GM12878 (cell line): ENCODE measurements around the gene RTN4R. TPM values are rescaled to one million over a fixed set of nuclear protein-coding genes. Genes with fewer than 3 reads are reported as not detected.

ENCODE experiments used
- ATAC-seq: fragments of 200-7000 bp; cut with Tn5 transposase; 3 replicates; pipeline ENCODE4 v1.9.1; 2020; ENCODE audit warnings: mild to moderate bottlenecking, moderate library complexity
- BruUV-seq: library from RNA; stranded (reverse); fragments of 400-500 nt; replicated peaks from 2 replicates; lab custom pipeline; 2021; lab: Mats Ljungman, UMichigan
- CTCF ChIA-PET: fragments of 300-600 bp; sonication (Branson Sonifier 250); formaldehyde crosslinking; extraction: SDS; loops from one replicate; lab custom pipeline; 2021; ENCODE audit warnings: inconsistent platforms; lab: Yijun Ruan, JAX
- POLR2A ChIA-PET: fragments of 350-600 bp; formaldehyde crosslinking; extraction: SDS; loops from one replicate; lab custom pipeline; 2021; ENCODE audit warnings: inconsistent platforms; lab: Charles Lee
- RAD21 ChIA-PET: fragments of 300-600 bp; sonication (Branson Sonifier 250); formaldehyde crosslinking; loops from one replicate; lab custom pipeline; 2023; ENCODE audit warnings: antibody characterized with exemption; ENCODE audit not compliant: unreplicated experiment; lab: Charles Lee
- SMC1A ChIA-PET: fragments of 300-600 bp; sonication (Branson Sonifier 250); formaldehyde crosslinking; loops from one replicate; lab custom pipeline; 2023; ENCODE audit not compliant: unreplicated experiment, uncharacterized antibody; lab: Charles Lee
- DNase-seq: peaks from one replicate; pipeline ENCODE4 v3.0.0-alpha.2; 2011; ENCODE audit warnings: low read depth, low spot score
- FAIRE-seq: peaks from 3 replicates; lab custom pipeline; 2011; peaks lifted over from hg19 to GRCh38; lab: Jason Lieb, UNC
- H2AFZ ChIP-seq: 2 replicates; pipeline ENCODE4 v1.6.0; 2011; ENCODE audit warnings: low read depth, low read length, control low read depth; ENCODE audit not compliant: control insufficient read depth
- H3K27ac ChIP-seq: 2 replicates; pipeline ENCODE4 v1.5.1; 2011; ENCODE audit warnings: control low read depth; ENCODE audit not compliant: control insufficient read depth, insufficient read depth
- H3K27me3 ChIP-seq, 2 experiments: replicated peaks in 1 of 2; 2 replicates each; pipeline versions ENCODE4 v1.6.0 to v1.6.1; 2011; ENCODE audit warnings: low read length in 1 of 2; ENCODE audit not compliant: control insufficient read depth in 2 of 2, insufficient read depth in 2 of 2
- H3K36me3 ChIP-seq, 2 experiments: 2 replicates each; pipeline ENCODE4 v1.5.1; 2011; ENCODE audit warnings: low read length in 1 of 2; ENCODE audit not compliant: control insufficient read depth in 2 of 2, insufficient read depth in 2 of 2
- H3K4me1 ChIP-seq: 2 replicates; pipeline ENCODE4 v1.6.1; 2011; ENCODE audit warnings: mild to moderate bottlenecking, low read length, moderate library complexity, mixed read lengths; ENCODE audit not compliant: control insufficient read depth, insufficient read depth
- H3K4me2 ChIP-seq: 2 replicates; pipeline ENCODE4 v1.6.0; 2011; ENCODE audit warnings: control low read depth; ENCODE audit not compliant: control insufficient read depth, insufficient read depth
- H3K4me3 ChIP-seq: fragments of 200-600 bp; sonication (generic); 2 replicates; pipeline ENCODE4 v1.5.1; 2016
- H3K79me2 ChIP-seq: 2 replicates; pipeline ENCODE4 v1.6.0; 2011; ENCODE audit warnings: low read length; ENCODE audit not compliant: control insufficient read depth, insufficient read depth
- H3K9ac ChIP-seq: 2 replicates; pipeline ENCODE4 v1.8.0; 2011; ENCODE audit warnings: low read length, control low read depth, mixed read lengths; ENCODE audit not compliant: control insufficient read depth, insufficient read depth
- H3K9me3 ChIP-seq: replicated peaks from 3 replicates; pipeline ENCODE4 v1.5.1; 2011; ENCODE audit warnings: mild to moderate bottlenecking, low read length; ENCODE audit not compliant: control insufficient read depth, insufficient read depth
- H4K20me1 ChIP-seq: 2 replicates; pipeline ENCODE4 v1.6.0; 2011; ENCODE audit not compliant: control insufficient read depth, insufficient read depth
- BRCA1 ChIP-seq: IDR thresholded peaks from 2 replicates; pipeline ENCODE4 v1.6.1; 2011; ENCODE audit warnings: low read depth, low read length, improper control_type of control experiment
- CBFB ChIP-seq: IDR thresholded peaks from 2 replicates; pipeline ENCODE4 v1.6.1; 2016; ENCODE audit warnings: antibody characterized with exemption, low read depth
- IKZF2 ChIP-seq, 2 experiments: fragments of 450-650 bp; IDR thresholded peaks; 2 replicates each; pipeline ENCODE4 v1.6.1; 2017; ENCODE audit warnings: mild to moderate bottlenecking in 2 of 2, moderate library complexity in 2 of 2
- KLF5 ChIP-seq: fragments of 450-650 bp; IDR thresholded peaks from 2 replicates; pipeline ENCODE4 v1.6.1; 2014; ENCODE audit warnings: mild to moderate bottlenecking; ENCODE audit not compliant: partially characterized antibody
- MAX ChIP-seq: IDR thresholded peaks from 2 replicates; pipeline ENCODE4 v1.6.1; 2012; ENCODE audit warnings: low read depth, low read length, improper control_type of control experiment
- MTA2 ChIP-seq: fragments of 450-650 bp; IDR thresholded peaks from 2 replicates; pipeline ENCODE4 v1.6.1; 2016; ENCODE audit warnings: low read depth, mild to moderate bottlenecking, moderate library complexity
- MXI1 ChIP-seq: fragments of 150-350 bp; IDR thresholded peaks from 2 replicates; pipeline ENCODE4 v1.6.1; 2011; ENCODE audit warnings: low read depth, mild to moderate bottlenecking, inconsistent platforms, low read length, improper control_type of control experiment
- RAD21 ChIP-seq: IDR thresholded peaks from 2 replicates; pipeline ENCODE4 v1.6.1; 2011; ENCODE audit warnings: mild to moderate bottlenecking, low read depth, low read length, moderate library complexity; ENCODE audit not compliant: insufficient read depth
- SIX5 ChIP-seq: IDR thresholded peaks from 2 replicates; pipeline ENCODE4 v1.6.1; 2011; ENCODE audit warnings: mild to moderate bottlenecking, low read depth, low read length, moderate library complexity; ENCODE audit not compliant: severe bottlenecking
- SMAD1 ChIP-seq: fragments of 450-650 bp; IDR thresholded peaks from 2 replicates; pipeline ENCODE4 v1.6.1; 2018; ENCODE audit warnings: mild to moderate bottlenecking, low read depth; ENCODE audit not compliant: partially characterized antibody
- WGBS: methylation state at CpG from one replicate; pipeline ENCODE4 v1.1.6; 2016; ENCODE audit warnings: low lambda C conversion rate; ENCODE audit not compliant: insufficient replicate concordance, insufficient coverage; ENCODE audit errors: missing lambda C conversion rate; 5-methylcytosine and 5-hydroxymethylcytosine counted together
- in situ Hi-C: fragments of 300-500 bp; cut with MboI; formaldehyde crosslinking; loops from 9 replicates; pipeline ENCODE4 v1.14.3; 2018; ENCODE audit warnings: mixed read lengths
- intact Hi-C: fragments of 100-400 bp; cut with micrococcal nuclease; formaldehyde crosslinking; loops from one replicate; pipeline ENCODE4 v1.14.2; 2022; ENCODE audit not compliant: unreplicated experiment
- polyA plus RNA-seq, 11 experiments: library from polyadenylated mRNA; depleted of rRNA in 4 of 11; unstranded in 6 of 11; stranded (reverse) in 5 of 11; fragments of >200 nt; fragmentation: Nextera tagmentation in 4 of 11; fragmentation: Illumina TruSeq in 1 of 11; extraction: Ambion mirVana in 4 of 11; extraction: Trizol in 1 of 11; gene quantifications; 1 replicate in 1 of 11; 2 replicates in 10 of 11; pipeline versions ENCODE4 v1.2.1 to v1.2.3, GENCODE V29; 2011 to 2016; ENCODE audit warnings: inconsistent platforms in 2 of 11, missing spikeins in 2 of 11, low read depth in 1 of 11
- total RNA-seq, 4 experiments: library from RNA; depleted of rRNA in 3 of 4; stranded (reverse); fragments of >200 nt in 3 of 4; fragmentation: Illumina TruSeq in 1 of 4; extraction: Trizol in 1 of 4; gene quantifications; 2 replicates each; pipeline versions ENCODE4 v1.2.1 to v1.2.3, GENCODE V29; 2013 to 2021

The RTN4R gene
- total and polyA plus RNA-seq, 10 of the 15 experiments (the other 5 are each of a cell fraction or from before 2014, with no cell fraction given), result 0.03 to 1.0 (median 0.60) TPM; not detected in 2

DNA sequence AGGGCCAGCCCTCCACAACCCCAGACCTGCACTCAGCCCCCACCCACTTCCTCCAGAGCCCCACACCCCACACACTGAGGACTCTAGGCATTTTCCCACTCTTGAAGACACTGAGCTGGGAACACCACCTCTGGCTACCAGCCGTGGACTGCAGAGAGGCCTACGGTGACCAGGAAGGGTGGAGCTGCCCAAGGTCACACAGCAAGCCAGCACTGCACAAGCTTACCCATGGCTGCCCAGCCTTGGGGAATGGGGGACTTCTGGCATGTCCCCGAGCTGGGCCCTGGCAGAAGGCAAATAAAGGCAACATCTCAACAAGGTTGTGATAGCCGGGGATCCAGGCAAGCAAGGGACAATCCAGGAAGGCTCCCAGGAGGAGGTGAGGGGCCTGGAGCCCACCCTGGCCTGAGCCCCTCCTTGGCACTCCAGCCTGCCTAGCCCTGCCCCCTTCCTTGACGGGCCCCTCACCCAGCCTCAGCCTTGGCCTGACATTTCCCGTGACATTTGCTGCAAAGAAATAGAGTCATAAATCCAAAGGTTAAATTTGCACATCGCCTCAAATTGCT, 5.5 kb downstream of the RTN4R start:
- DNase-seq, result no peak
- ChIA-PET POLR2A (no interaction called here), SMC1A (no interaction called here), CTCF (no interaction called here)
- no peak for FAIRE-seq
- in situ Hi-C loops, result loop anchor here (5.0 to 10.0 kb wide), 2 partner anchors 45 to 108 kb away; partner anchors contain the start of gene CCDC188
- Histone ChIP-seq H3K36me3 (no peaks in the 10 kb centered on the region), H2AFZ (no peak overlapping the region), H3K27ac (no peak overlapping the region), H3K27me3 (no peaks in the 10 kb centered on the region; a peak in 1 of 4 replicates)
- ATAC-seq, result no peak
- TF ChIP-seq MAX (no peak), MXI1 (no peak)
- TF ChIP-seq, all 136 proteins: peak for 0
- intact Hi-C loops, result no loop called here
- H3K4me3 ChIP-seq, result no peak overlapping the region
- no TSS peak for BruUV-seq
- H3K79me2 ChIP-seq, result no peaks in the 10 kb centered on the region
- no peaks in the 10 kb centered on the region for H3K4me1 ChIP-seq
- RAD21 ChIA-PET, result no interaction called here
- H3K9ac ChIP-seq, result no peak overlapping the region
- 18% methylated on average over 7 of the region's 7 CpGs for WGBS
- no peaks in the 10 kb centered on the region for H4K20me1 ChIP-seq
- no peaks in the 10 kb centered on the region for H3K9me3 ChIP-seq
- no peak overlapping the region for H3K4me2 ChIP-seq

GRCh38 chr22:20261848-20262581, 6.1 kb downstream of the RTN4R start:
- no TSS peak for BruUV-seq
- no peaks in the 10 kb centered on the region for H3K36me3 ChIP-seq
- H3K9ac ChIP-seq, result no peak overlapping the region
- ATAC-seq, result no peak
- H3K79me2 ChIP-seq, result no peaks in the 10 kb centered on the region
- CTCF ChIA-PET, result interaction anchor here (0.6 kb wide), 1 partner anchor 14 kb away, joined by 3 read pairs; no protein-coding TSS in a partner anchor
- RAD21 ChIA-PET, result no interaction called here
- H3K27ac ChIP-seq, result no peak overlapping the region
- no peak for DNase-seq
- no peaks in the 10 kb centered on the region; a peak in 1 of 4 replicates for H3K27me3 ChIP-seq
- POLR2A ChIA-PET, result no interaction called here
- H3K4me1 ChIP-seq, result no peaks in the 10 kb centered on the region
- no peaks in the 10 kb centered on the region for H4K20me1 ChIP-seq
- no peak overlapping the region for H3K4me2 ChIP-seq
- no peak for FAIRE-seq
- intact Hi-C loops, result no loop called here
- TF ChIP-seq RAD21 (no peak), IKZF2 (IDR thresholded peaks at IDR 0.05) (no peak), MTA2 (no peak), SIX5 (no peak), BRCA1 (no peak), CBFB (no peak), KLF5 (no peak), SMAD1 (no peak)
- no peak overlapping the region for H3K4me3 ChIP-seq
- in situ Hi-C loops, result loop anchor here (5.0 to 10.0 kb wide), 2 partner anchors 45 to 107 kb away; partner anchors contain the start of gene CCDC188
- SMC1A ChIA-PET, result no interaction called here
- H3K9me3 ChIP-seq, result no peaks in the 10 kb centered on the region
- H2AFZ ChIP-seq, result no peak overlapping the region
- WGBS, result 16% methylated on average over 14 of the region's 14 CpGs
